SK-N-MC (cell line): Measurements from ENCODE around the gene CTBP1.

Source experiments
- EZH2 ChIP-seq: fragments of 200-600 bp; sonication (generic); IDR thresholded peaks from one replicate; pipeline ENCODE4 v1.6.1; 2017; ENCODE audit warnings: antibody characterized with exemption
- POLR2AphosphoS5 ChIP-seq: IDR thresholded peaks from 2 replicates; pipeline ENCODE4 v1.6.1; 2012; ENCODE audit warnings: mild to moderate bottlenecking, low read depth, low read length, borderline replicate concordance

DNA sequence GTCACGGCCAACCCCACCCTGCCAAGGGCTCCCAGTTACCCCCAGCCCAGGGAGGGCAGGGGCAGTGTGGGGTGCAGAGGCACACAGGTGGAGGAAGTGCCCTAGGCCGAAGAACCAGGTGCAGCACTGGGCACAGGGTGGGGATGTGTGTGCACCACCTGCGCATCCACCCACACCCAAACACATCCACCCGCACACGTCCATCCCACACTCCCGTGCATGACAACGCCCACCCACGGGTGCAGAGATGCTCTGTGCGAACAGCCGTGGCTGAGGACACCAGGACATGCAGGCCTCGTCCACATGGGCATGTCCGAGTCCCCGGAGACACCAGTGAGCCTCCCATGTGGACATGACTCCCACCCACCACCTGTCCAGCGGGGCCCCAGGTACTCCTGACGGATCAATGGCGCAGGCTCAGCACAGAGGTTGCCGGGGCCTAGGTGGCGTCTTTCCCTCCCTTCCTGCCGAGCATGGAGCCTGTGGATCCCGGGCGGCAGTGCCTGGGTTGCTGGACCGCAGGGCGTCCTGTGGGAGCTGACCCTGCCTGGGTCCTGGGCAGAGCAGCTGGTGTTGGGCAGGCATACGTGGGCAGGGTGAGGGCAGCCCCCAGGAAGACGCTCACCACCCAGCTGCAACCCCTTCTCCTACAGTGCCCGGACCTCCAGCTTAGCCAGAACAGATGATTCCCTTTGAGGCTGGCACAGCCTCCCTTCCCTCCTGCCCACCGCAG lies 19.6 kb downstream of the CTBP1 start:
- TF ChIP-seq POLR2AphosphoS5 = no peak
- TF ChIP-seq EZH2 = no peak
